Colon (tissue), 2 donors: ENCODE results near the gene OR4K5.
A peak's percentile ranks its signal among the peaks of the same experiment; 100 is the strongest.
"Not testable (repeated sequence)": the region's sequence is repeated elsewhere in the genome, so short reads cannot be mapped to it uniquely, and the experiment has no call there.

Experiments
- FAIRE-seq: peaks from 2 replicates; lab custom pipeline; 2012; peaks lifted over from hg19 to GRCh38; lab: Jason Lieb, UNC
- donor health status: control.
- donor health status: control.

Gene OR4K5

GRCh38 chr14:19920021-19920657 lies at the start of gene OR4K5:
Gene OR4K5, plus strand, starts transcription at chr14:19920607. Its CDS starts 0 bp downstream, at chr14:19920607.
- FAIRE-seq, result no peak

- no peak for FAIRE-seq
Observed at GRCh38 chr14:19873178-19873577, 47.2 kb upstream of the OR4K5 start.

- FAIRE-seq, result no peak
Observed at GRCh38 chr14:19874842-19875241, 45.6 kb upstream of the OR4K5 start, which contains the start of gene OR4K2. Gene OR4K2, plus strand, starts transcription at chr14:19875142. Its CDS starts 1,126 bp downstream, at chr14:19876268.

GRCh38 chr14:19878029-19878642 lies 42.3 kb upstream of the OR4K5 start:
- peak; percentile 36 for FAIRE-seq

- no peak for FAIRE-seq
Observed at GRCh38 chr14:19895282-19895681, 25.1 kb upstream of the OR4K5 start.

- FAIRE-seq, result no peak
Observed at GRCh38 chr14:19900999-19901398, 19.4 kb upstream of the OR4K5 start.

GRCh38 chr14:19902409-19902808 lies 18.0 kb upstream of the OR4K5 start:
- no peak for FAIRE-seq

GRCh38 chr14:19906665-19907064 lies 13.7 kb upstream of the OR4K5 start:
- FAIRE-seq, result no peak

- no peak for FAIRE-seq
Observed at GRCh38 chr14:19911114-19911513, 9.3 kb upstream of the OR4K5 start.

- FAIRE-seq, result no peak
Observed at GRCh38 chr14:19917243-19917642, 3.2 kb upstream of the OR4K5 start.

GRCh38 chr14:19917955-19918518 lies 2.4 kb upstream of the OR4K5 start:
- no peak for FAIRE-seq

- FAIRE-seq, result no peak
Observed at GRCh38 chr14:19918553-19919264, 1.7 kb upstream of the OR4K5 start.

- no peak for FAIRE-seq
Observed at GRCh38 chr14:19930617-19931016, 10.2 kb downstream of the OR4K5 start, which contains the start of gene OR4K1. Gene OR4K1, plus strand, starts transcription at chr14:19930917. Its CDS starts 4,750 bp downstream, at chr14:19935667.

GRCh38 chr14:19941668-19942067 lies 21.3 kb downstream of the OR4K5 start:
- no peak for FAIRE-seq

GRCh38 chr14:19947413-19948090 lies 27.1 kb downstream of the OR4K5 start:
- FAIRE-seq, result no peak

GRCh38 chr14:19949218-19949617 lies 28.8 kb downstream of the OR4K5 start:
- no peak for FAIRE-seq

GRCh38 chr14:19969735-19970134 lies 49.3 kb downstream of the OR4K5 start:
- not testable (repeated sequence) for FAIRE-seq
